ENCODE data around the gene GALNT9. TPM values are rescaled to one million over a fixed set of nuclear protein-coding genes. Genes with fewer than 3 reads are reported as not detected.

The GALNT9 gene
- total RNA-seq, 4 donors from 2014 or later = 1.6 TPM; not detected in 3

DNA sequence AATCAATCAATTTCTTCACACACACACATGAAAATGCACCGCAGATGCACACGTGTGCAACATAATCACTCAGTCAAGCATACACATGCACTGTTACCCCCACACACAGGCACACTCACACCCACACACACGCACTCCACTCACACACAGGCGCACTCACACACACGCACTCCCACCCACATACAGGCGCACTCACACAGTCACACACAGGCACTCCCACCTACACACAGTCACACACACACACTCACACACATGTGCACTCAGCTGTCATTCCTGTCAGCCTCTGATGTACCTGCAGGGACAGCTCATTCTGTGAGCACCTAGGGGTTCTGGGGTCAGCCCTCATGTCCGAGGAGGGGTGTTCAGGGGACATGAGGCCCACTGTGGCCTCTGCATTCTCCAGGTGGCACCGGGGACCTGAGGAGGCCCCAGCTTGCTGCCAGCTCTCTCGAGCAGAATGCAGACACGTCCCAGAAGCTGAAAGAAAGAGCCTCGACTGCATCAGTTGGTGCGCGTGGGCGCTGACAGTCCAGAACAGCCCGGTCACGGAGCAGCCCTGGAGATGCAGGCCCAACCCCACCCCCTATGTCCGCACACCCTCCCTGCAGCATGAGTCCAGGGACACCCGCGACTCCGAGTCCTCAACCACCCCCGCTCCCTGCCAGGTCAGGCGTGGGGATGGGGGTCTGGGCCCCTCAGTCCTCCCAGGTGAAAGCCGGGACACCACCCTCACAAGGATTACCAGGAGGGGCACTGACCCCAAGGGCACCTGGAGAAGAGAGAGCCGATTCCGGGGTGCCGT, 115.8 kb downstream of the GALNT9 start:
- DNase-seq (ENCODE audit: low spot score in 2 of 2) = no peak
- Histone ChIP-seq H3K9me3 (peaks cover 0 to 17% (median 0%) of the 10 kb centered on the region in 4 donors), H3K4me1 (no peaks in the 10 kb centered on the region), H3K27me3 (peaks cover 0 to 2% of the 10 kb centered on the region in 2 donors), H3K4me3 (no peak overlapping the region), H3K27ac (no peak overlapping the region), H3K36me3 (no peaks in the 10 kb centered on the region)
- 84 to 85% methylated on average over 20 to 22 of the region's 26 CpGs for WGBS, 2 donors
- TF ChIP-seq POLR2A (IDR thresholded peaks at IDR 0.05) (no peak), EP300 (IDR thresholded peaks at IDR 0.05) (no peak)
- TF ChIP-seq, protein P1, sequence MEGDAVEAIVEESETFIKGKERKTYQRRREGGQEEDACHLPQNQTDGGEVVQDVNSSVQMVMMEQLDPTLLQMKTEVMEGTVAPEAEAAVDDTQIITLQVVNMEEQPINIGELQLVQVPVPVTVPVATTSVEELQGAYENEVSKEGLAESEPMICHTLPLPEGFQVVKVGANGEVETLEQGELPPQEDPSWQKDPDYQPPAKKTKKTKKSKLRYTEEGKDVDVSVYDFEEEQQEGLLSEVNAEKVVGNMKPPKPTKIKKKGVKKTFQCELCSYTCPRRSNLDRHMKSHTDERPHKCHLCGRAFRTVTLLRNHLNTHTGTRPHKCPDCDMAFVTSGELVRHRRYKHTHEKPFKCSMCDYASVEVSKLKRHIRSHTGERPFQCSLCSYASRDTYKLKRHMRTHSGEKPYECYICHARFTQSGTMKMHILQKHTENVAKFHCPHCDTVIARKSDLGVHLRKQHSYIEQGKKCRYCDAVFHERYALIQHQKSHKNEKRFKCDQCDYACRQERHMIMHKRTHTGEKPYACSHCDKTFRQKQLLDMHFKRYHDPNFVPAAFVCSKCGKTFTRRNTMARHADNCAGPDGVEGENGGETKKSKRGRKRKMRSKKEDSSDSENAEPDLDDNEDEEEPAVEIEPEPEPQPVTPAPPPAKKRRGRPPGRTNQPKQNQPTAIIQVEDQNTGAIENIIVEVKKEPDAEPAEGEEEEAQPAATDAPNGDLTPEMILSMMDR (IDR thresholded peaks at IDR 0.05) = no peak

DNA sequence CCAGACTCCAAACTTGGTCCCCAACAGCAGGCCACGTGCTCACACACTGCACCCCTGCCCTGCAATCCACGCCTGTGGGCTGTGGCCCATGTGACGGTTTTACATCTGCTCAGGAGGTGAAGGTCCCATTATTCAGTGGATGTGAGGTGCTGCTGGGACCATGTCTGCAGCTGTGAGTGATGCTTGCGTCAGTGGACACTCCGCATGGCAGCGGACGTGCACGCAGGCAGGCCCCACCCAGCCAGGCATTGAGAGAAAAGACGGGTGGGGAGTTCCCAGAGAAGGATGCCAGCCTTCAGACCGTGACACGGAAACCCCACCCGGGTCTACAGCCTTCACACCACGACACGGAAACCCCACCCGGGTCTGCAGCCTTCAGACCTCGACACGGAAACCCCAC, 117.6 kb downstream of the GALNT9 start:
- Histone ChIP-seq H3K4me1 (no peaks in the 10 kb centered on the region), H3K27ac (no peak overlapping the region), H3K36me3 (no peaks in the 10 kb centered on the region), H3K27me3 (peaks cover 0 to 9% of the 10 kb centered on the region in 2 donors), H3K4me3 (no peak overlapping the region), H3K9me3 (peaks cover 0 to 31% (median 0%) of the 10 kb centered on the region in 4 donors)
- WGBS, 2 donors = 87 to 95% methylated on average over 15 to 17 of the region's 17 CpGs
- TF ChIP-seq EP300 (IDR thresholded peaks at IDR 0.05) (no peak), POLR2A (IDR thresholded peaks at IDR 0.05) (no peak)
- TF ChIP-seq, protein P1 (IDR thresholded peaks at IDR 0.05) = no peak
- DNase-seq (ENCODE audit: low spot score in 2 of 2) = no peak

- TF ChIP-seq EP300 (IDR thresholded peaks at IDR 0.05) (no peak), POLR2A (IDR thresholded peaks at IDR 0.05) (no peak)
- TF ChIP-seq, protein P1 (IDR thresholded peaks at IDR 0.05) = no peak
- 90 to 93% methylated on average over 18 of the region's 18 CpGs for WGBS, 2 donors
- Histone ChIP-seq H3K27ac (no peak overlapping the region), H3K9me3 (peaks cover 0 to 31% (median 0%) of the 10 kb centered on the region in 4 donors), H3K4me1 (no peaks in the 10 kb centered on the region), H3K4me3 (no peak overlapping the region), H3K36me3 (no peaks in the 10 kb centered on the region), H3K27me3 (peaks cover 0 to 13% of the 10 kb centered on the region in 2 donors)
- DNase-seq (ENCODE audit: low spot score in 2 of 2) = no peak
Observed at GRCh38 chr12:132211326-132211725, 118.1 kb downstream of the GALNT9 start.

GRCh38 chr12:132210223-132211055, 119.0 kb downstream of the GALNT9 start:
- no peaks in the 10 kb centered on the region for H3K36me3 ChIP-seq
- 87% methylated on average over 48 of the region's 48 CpGs for WGBS, 2 donors
- H3K27me3 ChIP-seq = peaks cover 0 to 22% of the 10 kb centered on the region in 2 donors
- TF ChIP-seq EP300 (IDR thresholded peaks at IDR 0.05) (no peak), POLR2A (IDR thresholded peaks at IDR 0.05) (no peak)
- peaks cover 0 to 31% (median 0%) of the 10 kb centered on the region in 4 donors for H3K9me3 ChIP-seq
- H3K4me1 ChIP-seq = peaks cover 0 to 6% (median 3%) of the 10 kb centered on the region in 4 donors
- no peak overlapping the region for H3K27ac ChIP-seq
- no peak overlapping the region for H3K4me3 ChIP-seq
- DNase-seq (ENCODE audit: low spot score in 2 of 2) = no peak

DNA sequence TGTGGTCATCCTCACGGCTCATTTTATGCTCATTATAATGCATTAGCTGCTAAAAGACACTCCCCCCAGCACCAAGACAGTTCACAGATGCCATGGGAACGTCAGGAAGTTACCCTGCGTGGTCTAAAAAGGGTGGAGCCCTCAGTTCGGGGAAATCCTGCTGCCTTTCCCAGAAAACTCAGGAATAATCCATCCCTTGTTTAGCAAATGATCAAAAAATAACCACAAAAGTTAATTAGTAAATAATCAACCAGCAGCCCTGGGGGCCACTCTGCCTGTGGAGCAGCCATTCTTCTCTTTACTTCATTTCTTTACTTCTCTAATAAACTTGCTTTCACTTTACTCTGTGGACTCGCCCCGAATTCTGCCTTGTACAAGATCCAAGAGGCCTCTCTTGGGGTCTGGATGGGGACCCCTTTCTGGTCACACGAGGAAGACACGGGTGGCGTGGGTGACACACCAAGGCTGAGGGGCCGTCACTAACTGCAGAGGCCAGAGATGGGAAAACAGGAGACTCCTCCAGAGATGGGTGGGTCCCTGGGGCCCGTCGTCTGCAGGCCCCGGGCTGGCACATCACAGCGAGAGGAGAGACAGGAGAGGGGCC, 119.7 kb downstream of the GALNT9 start:
- Histone ChIP-seq H3K4me1 (peaks cover 0 to 14% (median 7%) of the 10 kb centered on the region in 4 donors), H3K27ac (no peak overlapping the region), H3K9me3 (peaks cover 0 to 31% (median 0%) of the 10 kb centered on the region in 4 donors), H3K4me3 (no peak overlapping the region), H3K27me3 (peaks cover 0 to 30% of the 10 kb centered on the region in 2 donors), H3K36me3 (no peaks in the 10 kb centered on the region)
- WGBS, 2 donors = 74 to 77% methylated on average over 14 of the region's 14 CpGs
- no peak for DNase-seq (ENCODE audit: low spot score in 2 of 2)
- no peak for TF ChIP-seq POLR2A (IDR thresholded peaks at IDR 0.05)
- TF ChIP-seq, protein P1 (IDR thresholded peaks at IDR 0.05) = no peak
- no peak for TF ChIP-seq EP300 (IDR thresholded peaks at IDR 0.05)

Measured in tibial nerve (tissue), 4 donors.